Right atrium auricular region (tissue), 2 donors: ENCODE data around the gene TXNIP. TPM values are rescaled to one million over a fixed set of nuclear protein-coding genes. Genes with fewer than 3 reads are reported as not detected.

Source experiments
- DNase-seq: peaks from one replicate; pipeline ENCODE4 v3.0.0-alpha.2; 2019; ENCODE audit warnings: low spot score
- H3K27ac ChIP-seq, 2 donors: fragments of 200-600 bp; sonication (generic); 1 replicate in 1 of 2; 2 replicates in 1 of 2; pipeline ENCODE4 v1.5.1; 2016 to 2019
- H3K27me3 ChIP-seq, 2 donors: fragments of 200-600 bp; sonication (generic); one replicate each; pipeline versions ENCODE4 v1.5.1 to v1.6.0; 2017 to 2019
- H3K36me3 ChIP-seq: fragments of 200-600 bp; sonication (generic); one replicate; pipeline ENCODE4 v1.5.1; 2016
- H3K4me1 ChIP-seq, 2 donors: fragments of 200-600 bp; sonication (generic); one replicate each; pipeline versions ENCODE4 v1.5.1 to v1.6.0; 2017 to 2019
- H3K4me3 ChIP-seq, 2 donors: fragments of 200-600 bp; sonication (generic); 1 replicate in 1 of 2; 2 replicates in 1 of 2; pipeline ENCODE4 v1.5.1; 2017 to 2019; ENCODE audit warnings: mild to moderate bottlenecking in 1 of 2, moderate library complexity in 1 of 2
- H3K9me3 ChIP-seq, 2 donors: fragments of 200-600 bp; sonication (generic); one replicate each; pipeline ENCODE4 v1.5.1; 2019
- CTCF ChIP-seq, 2 donors: fragments of 200-600 bp; sonication (generic); IDR thresholded peaks; one replicate each; pipeline ENCODE4 v1.5.1; 2019; ENCODE audit warnings: antibody characterized with exemption in 2 of 2
- total RNA-seq, 2 donors: library from RNA; depleted of rRNA; stranded (reverse); fragments of >200 nt; gene quantifications; one replicate each; pipeline ENCODE4 v1.1.0, GENCODE V29; 2016

The TXNIP gene
- total RNA-seq, 2 donors from 2014 or later = 898 to 1,186 TPM

DNA sequence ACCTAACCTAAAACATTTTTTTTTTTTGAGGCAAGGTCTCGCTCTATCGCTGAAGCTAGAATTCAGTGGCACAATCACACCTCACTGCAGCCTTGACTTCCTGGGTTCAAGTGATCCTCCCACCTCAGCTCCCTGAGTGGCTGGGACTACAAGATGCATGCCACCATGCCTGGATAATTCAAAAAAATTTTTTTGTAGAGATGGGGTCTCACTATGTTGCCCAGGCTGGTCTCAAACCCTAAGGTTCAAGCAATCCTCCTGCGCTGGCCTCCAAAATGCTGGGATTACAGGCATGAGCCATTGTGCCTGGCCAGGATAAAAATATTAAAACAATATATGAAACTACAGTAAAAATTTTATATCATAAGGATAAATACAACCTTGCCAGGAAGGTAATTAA lies 43.5 kb downstream of the TXNIP start:
- Histone ChIP-seq H3K36me3 (no peaks in the 10 kb centered on the region), H3K27ac (no peak overlapping the region), H3K4me3 (no peak overlapping the region), H3K27me3 (no peaks in the 10 kb centered on the region), H3K4me1 (peaks cover 0 to 55% of the 10 kb centered on the region in 2 donors), H3K9me3 (no peaks in the 10 kb centered on the region)
- no peak for TF ChIP-seq CTCF (IDR thresholded peaks at IDR 0.05)
- DNase-seq = no peak

DNA sequence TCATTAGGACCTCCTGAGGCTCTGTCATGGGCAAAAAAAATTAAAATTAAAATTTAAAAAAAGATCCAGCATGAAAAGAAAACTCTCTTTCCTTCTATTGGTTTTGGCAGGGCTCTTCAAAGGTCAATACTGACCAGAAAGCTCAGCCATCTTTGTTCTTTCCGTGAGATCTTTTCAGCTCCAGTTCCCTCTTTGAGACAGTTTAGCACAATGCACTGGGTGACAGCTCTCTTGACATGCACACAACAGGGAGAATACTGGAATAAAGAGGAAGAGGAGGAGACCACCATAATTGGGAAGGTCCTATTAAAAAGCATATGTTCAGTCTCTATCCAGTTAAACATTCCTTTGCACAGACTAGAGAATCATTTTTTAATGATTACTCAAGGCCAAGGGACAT lies 44.9 kb downstream of the TXNIP start:
- no peak for TF ChIP-seq CTCF (IDR thresholded peaks at IDR 0.05)
- Histone ChIP-seq H3K27ac (no peak overlapping the region), H3K27me3 (no peaks in the 10 kb centered on the region), H3K4me1 (peaks cover 0 to 50% of the 10 kb centered on the region in 2 donors), H3K36me3 (peaks cover 11% of the 10 kb centered on the region), H3K9me3 (no peaks in the 10 kb centered on the region), H3K4me3 (no peak overlapping the region)
- no peak for DNase-seq

- no peak overlapping the region for H3K4me3 ChIP-seq
- peaks cover 0 to 28% of the 10 kb centered on the region in 2 donors for H3K4me1 ChIP-seq
- TF ChIP-seq CTCF (IDR thresholded peaks at IDR 0.05) = no peak
- no peaks in the 10 kb centered on the region for H3K27me3 ChIP-seq
- H3K36me3 ChIP-seq = peaks cover 29% of the 10 kb centered on the region
- no peaks in the 10 kb centered on the region for H3K9me3 ChIP-seq
- DNase-seq = no peak
- peak overlapping the region in 1 of 2 donors; percentile 29 for H3K27ac ChIP-seq
Measured at GRCh38 chr1:145949219-145949618, 47.2 kb downstream of the TXNIP start.

GRCh38 chr1:145947551-145947950 lies 48.8 kb downstream of the TXNIP start:
- no peak for DNase-seq
- H3K4me3 ChIP-seq = no peak overlapping the region
- no peak for TF ChIP-seq CTCF (IDR thresholded peaks at IDR 0.05)
- H3K27me3 ChIP-seq = no peaks in the 10 kb centered on the region
- H3K36me3 ChIP-seq = peaks cover 44% of the 10 kb centered on the region
- no peaks in the 10 kb centered on the region for H3K9me3 ChIP-seq
- no peak overlapping the region for H3K27ac ChIP-seq
- H3K4me1 ChIP-seq = peaks cover 0 to 20% of the 10 kb centered on the region in 2 donors

- H3K4me1 ChIP-seq = peaks cover 0 to 20% of the 10 kb centered on the region in 2 donors
- H3K4me3 ChIP-seq = no peak overlapping the region
- no peaks in the 10 kb centered on the region for H3K27me3 ChIP-seq
- H3K36me3 ChIP-seq = peaks cover 49% of the 10 kb centered on the region
- H3K9me3 ChIP-seq = no peaks in the 10 kb centered on the region
- TF ChIP-seq CTCF (IDR thresholded peaks at IDR 0.05) = no peak
- DNase-seq = no peak
- H3K27ac ChIP-seq = no peak overlapping the region
Measured at GRCh38 chr1:145946477-145946986, 49.8 kb downstream of the TXNIP start.

DNA sequence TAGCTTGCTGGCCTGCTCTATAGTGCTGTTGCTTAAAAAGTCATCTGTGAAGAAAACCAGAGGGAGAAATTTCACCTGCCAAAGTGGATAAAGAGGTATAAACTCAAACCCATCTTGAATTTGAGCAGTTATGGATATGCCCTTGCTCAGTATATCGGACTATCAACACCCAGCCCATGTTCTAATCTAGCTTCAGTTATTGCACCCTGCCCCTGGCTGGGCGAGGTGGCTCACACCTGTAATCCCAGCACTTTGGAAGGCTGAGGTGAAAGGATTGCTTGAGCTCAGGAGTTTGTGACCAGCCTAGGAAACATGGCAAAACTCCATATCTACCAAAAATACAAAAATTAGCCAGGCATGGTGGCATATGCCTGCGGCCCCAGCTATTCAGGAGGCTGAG lies 51.8 kb downstream of the TXNIP start:
- Histone ChIP-seq H3K36me3 (peaks cover 59% of the 10 kb centered on the region), H3K27ac (no peak overlapping the region), H3K4me1 (peaks cover 0 to 2% of the 10 kb centered on the region in 2 donors), H3K9me3 (no peaks in the 10 kb centered on the region), H3K27me3 (no peaks in the 10 kb centered on the region), H3K4me3 (no peak overlapping the region)
- DNase-seq = no peak
- no peak for TF ChIP-seq CTCF (IDR thresholded peaks at IDR 0.05)
